OCI-LY7 (cell line): ENCODE results near the gene ERI3. TPM values are rescaled to one million over a fixed set of nuclear protein-coding genes. Genes with fewer than 3 reads are reported as not detected.

ENCODE experiments used
- BruUV-seq: library from RNA; stranded (reverse); fragments of 400-500 nt; replicated peaks from 2 replicates; lab custom pipeline; 2021; lab: Mats Ljungman, UMichigan
- CTCF ChIA-PET: fragments of 300-600 bp; sonication (Branson Sonifier 250); formaldehyde crosslinking; loops from one replicate; lab custom pipeline; 2022; ENCODE audit warnings: antibody characterized with exemption; ENCODE audit not compliant: unreplicated experiment; lab: Charles Lee
- POLR2A ChIA-PET: fragments of 300-600 bp; sonication (Branson Sonifier 250); formaldehyde crosslinking; loops from one replicate; lab custom pipeline; 2022; ENCODE audit warnings: antibody characterized with exemption; lab: Charles Lee
- DNase-seq: peaks from one replicate; pipeline ENCODE4 v3.0.0-alpha.2; 2015; ENCODE audit warnings: low spot score
- H2AFZ ChIP-seq: fragments of 200-600 bp; sonication (generic), shearing (Covaris generic); 2 replicates; pipeline ENCODE4 v1.6.1; 2014; ENCODE audit warnings: mild to moderate bottlenecking, antibody characterized with exemption, low read length, moderate library complexity
- H3K27ac ChIP-seq: fragments of 200-600 bp; sonication (generic); 2 replicates; pipeline ENCODE4 v1.5.1; 2014; ENCODE audit warnings: mixed run types, low read depth, mild to moderate bottlenecking, moderate library complexity, low read length, inconsistent platforms; ENCODE audit not compliant: poor library complexity, severe bottlenecking
- H3K36me3 ChIP-seq: fragments of 200-600 bp; sonication (generic); 2 replicates; pipeline ENCODE4 v1.6.1; 2014; ENCODE audit warnings: mild to moderate bottlenecking, antibody characterized with exemption, low read length, moderate library complexity, mixed read lengths; ENCODE audit not compliant: insufficient read depth
- H3K4me1 ChIP-seq: fragments of 200-600 bp; sonication (generic); 2 replicates; pipeline ENCODE4 v1.5.1; 2014; ENCODE audit warnings: mild to moderate bottlenecking, low read length; ENCODE audit not compliant: insufficient read depth, poor library complexity, severe bottlenecking
- H3K4me2 ChIP-seq: fragments of 200-600 bp; sonication (generic); 2 replicates; pipeline ENCODE4 v1.6.1; 2014; ENCODE audit warnings: mild to moderate bottlenecking, low read length
- H3K4me3 ChIP-seq: fragments of 200-600 bp; sonication (generic); 2 replicates; pipeline ENCODE4 v1.5.1; 2014; ENCODE audit warnings: mild to moderate bottlenecking, low read depth, low read length; ENCODE audit not compliant: poor library complexity, severe bottlenecking
- H3K79me2 ChIP-seq: fragments of 200-600 bp; sonication (generic); 2 replicates; pipeline ENCODE4 v1.6.1; 2016; ENCODE audit warnings: low read depth, mild to moderate bottlenecking, low read length, moderate library complexity, mixed read lengths; ENCODE audit not compliant: insufficient read depth
- H3K9me2 ChIP-seq: fragments of 200-600 bp; sonication (generic); 2 replicates; pipeline ENCODE4 v1.6.1; 2016; ENCODE audit warnings: mild to moderate bottlenecking, low read length, mixed read lengths; ENCODE audit not compliant: insufficient read depth
- H3K9me3 ChIP-seq: fragments of 200-600 bp; sonication (generic); 2 replicates; pipeline ENCODE4 v1.6.1; 2014; ENCODE audit warnings: mild to moderate bottlenecking, mixed run types, low read length, mixed read lengths
- H4K20me1 ChIP-seq: fragments of 200-600 bp; sonication (generic); 2 replicates; pipeline ENCODE4 v1.6.1; 2014; ENCODE audit warnings: mild to moderate bottlenecking, antibody characterized with exemption, low read length, moderate library complexity, mixed read lengths; ENCODE audit not compliant: insufficient read depth
- EZH2phosphoT487 ChIP-seq: fragments of 200-600 bp; sonication (generic); IDR thresholded peaks from 2 replicates; pipeline ENCODE4 v1.6.1; 2018; ENCODE audit warnings: low read depth, borderline replicate concordance, mild to moderate bottlenecking, mixed run types, antibody characterized with exemption, low read length, moderate library complexity, mixed read lengths
- intact Hi-C: fragments of 100-400 bp; cut with micrococcal nuclease; formaldehyde crosslinking; loops from one replicate; pipeline ENCODE4 v1.10.0; 2022; ENCODE audit not compliant: unreplicated experiment
- total RNA-seq, 2 experiments: library from RNA; depleted of rRNA in 1 of 2; stranded (reverse); fragments of >200 nt in 1 of 2; shearing (Covaris generic) in 1 of 2; gene quantifications; 2 replicates each; pipeline ENCODE4 v1.2.3, GENCODE V29; 2014 to 2022
- TF ChIP-seq, protein P1 (sequence below): fragments of 200-600 bp; sonication (generic); conservative IDR thresholded peaks from 2 replicates; pipeline ENCODE4 v1.5.1; 2014; ENCODE audit warnings: mild to moderate bottlenecking, antibody characterized with exemption, low read length, moderate library complexity, mixed read lengths

ERI3 gene
- total RNA-seq, 2 experiments from 2014 or later = 46.5 to 47.4 TPM

- Histone ChIP-seq H3K4me3 (no peak overlapping the region), H3K9me3 (no peaks in the 10 kb centered on the region), H3K4me1 (no peaks in the 10 kb centered on the region), H3K79me2 (no peaks in the 10 kb centered on the region), H3K36me3 (peaks cover 34% of the 10 kb centered on the region), H3K27ac (no peak overlapping the region), H4K20me1 (no peaks in the 10 kb centered on the region), H3K9me2 (no peaks in the 10 kb centered on the region), H3K4me2 (no peak overlapping the region), H2AFZ (no peak overlapping the region)
- intact Hi-C loops = no loop called here
- no TSS peak for BruUV-seq
- no peak for DNase-seq
- ChIA-PET CTCF (no interaction called here), POLR2A (interaction anchor here (1.4 kb wide), 1 partner anchor 11 kb away, joined by 3 read pairs; no protein-coding TSS in a partner anchor)
- no peak for TF ChIP-seq EZH2phosphoT487
- TF ChIP-seq, protein P1, sequence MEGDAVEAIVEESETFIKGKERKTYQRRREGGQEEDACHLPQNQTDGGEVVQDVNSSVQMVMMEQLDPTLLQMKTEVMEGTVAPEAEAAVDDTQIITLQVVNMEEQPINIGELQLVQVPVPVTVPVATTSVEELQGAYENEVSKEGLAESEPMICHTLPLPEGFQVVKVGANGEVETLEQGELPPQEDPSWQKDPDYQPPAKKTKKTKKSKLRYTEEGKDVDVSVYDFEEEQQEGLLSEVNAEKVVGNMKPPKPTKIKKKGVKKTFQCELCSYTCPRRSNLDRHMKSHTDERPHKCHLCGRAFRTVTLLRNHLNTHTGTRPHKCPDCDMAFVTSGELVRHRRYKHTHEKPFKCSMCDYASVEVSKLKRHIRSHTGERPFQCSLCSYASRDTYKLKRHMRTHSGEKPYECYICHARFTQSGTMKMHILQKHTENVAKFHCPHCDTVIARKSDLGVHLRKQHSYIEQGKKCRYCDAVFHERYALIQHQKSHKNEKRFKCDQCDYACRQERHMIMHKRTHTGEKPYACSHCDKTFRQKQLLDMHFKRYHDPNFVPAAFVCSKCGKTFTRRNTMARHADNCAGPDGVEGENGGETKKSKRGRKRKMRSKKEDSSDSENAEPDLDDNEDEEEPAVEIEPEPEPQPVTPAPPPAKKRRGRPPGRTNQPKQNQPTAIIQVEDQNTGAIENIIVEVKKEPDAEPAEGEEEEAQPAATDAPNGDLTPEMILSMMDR = no peak
These were observed 72.2 kb downstream of the ERI3 start for GRCh38 chr1:44282704-44283426.

GRCh38 chr1:44281962-44282703 lies 72.9 kb downstream of the ERI3 start:
- intact Hi-C loops = no loop called here
- Histone ChIP-seq H3K9me2 (no peaks in the 10 kb centered on the region), H3K9me3 (no peaks in the 10 kb centered on the region), H3K36me3 (peaks cover 32% of the 10 kb centered on the region), H3K79me2 (no peaks in the 10 kb centered on the region), H3K4me3 (no peak overlapping the region), H3K4me2 (no peak overlapping the region), H4K20me1 (no peaks in the 10 kb centered on the region), H3K4me1 (no peaks in the 10 kb centered on the region), H3K27ac (no peak overlapping the region), H2AFZ (no peak overlapping the region)
- POLR2A ChIA-PET = interaction anchor here (1.4 kb wide), 1 partner anchor 11 kb away, joined by 3 read pairs; no protein-coding TSS in a partner anchor
- BruUV-seq = no TSS peak
- TF ChIP-seq, protein P1 = no peak
- no peak for TF ChIP-seq EZH2phosphoT487
- DNase-seq = no peak
- CTCF ChIA-PET = no interaction called here
